GM12873 (cell line): Measurements from ENCODE around the gene SPOCD1.

Source experiments
- TF ChIP-seq, protein P1 (sequence below): IDR thresholded peaks from 2 replicates; pipeline ENCODE4 v1.5.1; 2012; ENCODE audit warnings: low read depth, mild to moderate bottlenecking, moderate library complexity, low read length, control low read depth; ENCODE audit not compliant: insufficient read depth; ENCODE audit errors: missing control alignments

The SPOCD1 gene

GRCh38 chr1:31856140-31856539 is 40.3 kb upstream of the SPOCD1 start:
- TF ChIP-seq, protein P1, sequence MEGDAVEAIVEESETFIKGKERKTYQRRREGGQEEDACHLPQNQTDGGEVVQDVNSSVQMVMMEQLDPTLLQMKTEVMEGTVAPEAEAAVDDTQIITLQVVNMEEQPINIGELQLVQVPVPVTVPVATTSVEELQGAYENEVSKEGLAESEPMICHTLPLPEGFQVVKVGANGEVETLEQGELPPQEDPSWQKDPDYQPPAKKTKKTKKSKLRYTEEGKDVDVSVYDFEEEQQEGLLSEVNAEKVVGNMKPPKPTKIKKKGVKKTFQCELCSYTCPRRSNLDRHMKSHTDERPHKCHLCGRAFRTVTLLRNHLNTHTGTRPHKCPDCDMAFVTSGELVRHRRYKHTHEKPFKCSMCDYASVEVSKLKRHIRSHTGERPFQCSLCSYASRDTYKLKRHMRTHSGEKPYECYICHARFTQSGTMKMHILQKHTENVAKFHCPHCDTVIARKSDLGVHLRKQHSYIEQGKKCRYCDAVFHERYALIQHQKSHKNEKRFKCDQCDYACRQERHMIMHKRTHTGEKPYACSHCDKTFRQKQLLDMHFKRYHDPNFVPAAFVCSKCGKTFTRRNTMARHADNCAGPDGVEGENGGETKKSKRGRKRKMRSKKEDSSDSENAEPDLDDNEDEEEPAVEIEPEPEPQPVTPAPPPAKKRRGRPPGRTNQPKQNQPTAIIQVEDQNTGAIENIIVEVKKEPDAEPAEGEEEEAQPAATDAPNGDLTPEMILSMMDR, result no peak

- TF ChIP-seq, protein P1, result no peak
Observed at GRCh38 chr1:31855038-31855845, 39.4 kb upstream of the SPOCD1 start.

DNA sequence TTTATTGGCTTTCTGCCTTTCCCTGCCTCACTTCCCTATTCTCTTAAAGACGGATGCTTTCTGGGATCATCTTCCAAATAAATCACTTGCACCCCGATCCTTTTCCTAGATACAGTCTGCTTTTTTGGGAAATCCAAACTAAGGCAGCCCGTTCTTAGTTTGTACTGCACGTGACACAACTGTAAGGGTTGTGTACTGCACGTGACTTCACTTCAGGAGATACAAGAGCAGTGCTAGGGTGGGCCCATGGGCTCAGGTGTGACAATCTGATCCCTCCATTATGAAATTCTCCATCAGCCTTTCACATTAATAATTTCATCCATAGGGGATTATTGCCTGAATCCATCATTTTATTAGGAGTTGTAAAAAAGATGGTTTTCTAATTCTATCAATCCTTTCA is 33.8 kb upstream of the SPOCD1 start:
- TF ChIP-seq, protein P1, result no peak

DNA sequence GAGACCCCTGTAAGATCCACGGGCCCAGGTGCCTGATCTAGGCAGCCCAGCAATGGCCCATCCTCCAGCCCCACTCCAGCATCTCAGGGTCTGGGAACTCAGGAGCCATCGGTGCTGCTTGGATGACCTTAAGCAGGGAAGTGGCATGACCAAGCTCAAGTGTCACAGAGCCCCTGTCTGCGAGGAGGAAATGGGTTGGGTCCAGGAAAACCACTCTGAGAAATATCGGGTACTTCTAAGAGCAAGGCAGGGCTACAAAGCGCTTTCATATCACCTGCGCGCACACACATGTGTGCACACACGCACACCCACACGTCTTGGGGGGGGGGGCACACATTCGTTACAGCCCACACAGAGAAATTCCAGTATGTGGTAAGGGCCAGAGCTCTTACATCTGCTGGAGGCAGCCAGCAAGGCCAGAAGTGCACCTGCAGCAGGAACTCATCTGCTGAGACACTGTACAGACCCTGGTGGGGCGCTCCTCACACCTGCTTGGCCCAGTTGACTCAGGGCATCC is 32.6 kb upstream of the SPOCD1 start:
- TF ChIP-seq, protein P1, result no peak

- TF ChIP-seq, protein P1, result no peak
Observed at GRCh38 chr1:31846484-31846883, 30.7 kb upstream of the SPOCD1 start.

- TF ChIP-seq, protein P1, result no peak
Observed at GRCh38 chr1:31843506-31843905, 27.7 kb upstream of the SPOCD1 start.

DNA sequence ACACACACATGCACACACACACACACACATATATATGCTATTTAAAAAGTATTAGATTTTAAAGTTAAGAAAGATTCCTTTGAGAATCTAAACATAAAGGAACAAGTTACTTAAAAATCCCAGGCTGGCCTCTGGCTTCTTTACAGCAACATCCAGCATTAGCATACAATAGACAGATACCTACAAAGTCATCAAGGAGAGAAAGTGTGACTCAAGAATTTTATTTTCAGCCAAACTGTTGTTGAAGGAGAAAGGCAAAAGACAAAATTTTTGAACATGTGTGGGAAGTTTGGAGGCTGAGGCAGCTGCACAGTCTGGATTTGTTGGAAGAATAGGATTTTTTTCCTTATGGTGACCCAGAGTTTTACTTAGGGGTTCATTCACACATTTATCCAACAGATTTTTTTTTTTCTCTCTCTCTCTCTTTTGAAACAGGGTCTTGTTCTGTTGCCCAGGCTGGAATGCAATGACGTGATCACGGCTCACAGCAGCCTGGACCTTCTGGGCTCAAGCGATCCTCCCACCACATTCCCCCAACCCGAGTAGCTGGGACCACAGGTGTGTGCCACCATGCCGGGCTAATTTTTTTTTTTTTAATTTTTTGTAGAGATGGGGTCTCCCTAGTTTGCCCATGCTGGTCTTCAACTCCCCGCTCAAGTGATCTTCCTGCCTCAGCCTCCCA is 24.0 kb upstream of the SPOCD1 start:
- TF ChIP-seq, protein P1, result no peak
